Hindlimb muscle (tissue), 1 donor: ENCODE results near the gene UBE2I. TPM values are rescaled to one million over a fixed set of nuclear protein-coding genes. Genes with fewer than 3 reads are reported as not detected.

Experiments used
- DNase-seq: peaks from one replicate; pipeline ENCODE4 v3.0.0-alpha.2; 2013
- polyA plus RNA-seq: library from polyadenylated mRNA; unstranded; fragments of 120-200 nt; gene quantifications from one replicate; pipeline ENCODE4 v1.2.1, GENCODE V29; 2013; ENCODE audit not compliant: insufficient read length

The UBE2I gene
- polyA plus RNA-seq, 1 donor = 101 TPM

- no peak for DNase-seq
These were observed 54.1 kb downstream of the UBE2I start for GRCh38 chr16:1363501-1364041.

- DNase-seq = no peak
These were observed 55.1 kb downstream of the UBE2I start for GRCh38 chr16:1364510-1364909.

GRCh38 chr16:1366060-1366711, 56.8 kb downstream of the UBE2I start:
- no peak for DNase-seq

GRCh38 chr16:1366712-1367299, 57.4 kb downstream of the UBE2I start:
- DNase-seq = no peak

GRCh38 chr16:1367486-1368174, 58.2 kb downstream of the UBE2I start:
- DNase-seq = no peak

GRCh38 chr16:1371054-1371978, 61.9 kb downstream of the UBE2I start:
- DNase-seq = no peak

- no peak for DNase-seq
These were observed 63.0 kb downstream of the UBE2I start for GRCh38 chr16:1372292-1372950.

GRCh38 chr16:1374418-1375297, 65.2 kb downstream of the UBE2I start:
- no peak for DNase-seq

GRCh38 chr16:1375298-1375640, 65.8 kb downstream of the UBE2I start:
- DNase-seq = no peak

GRCh38 chr16:1375741-1376410, 66.4 kb downstream of the UBE2I start:
- DNase-seq = no peak

Other genes starting within 250 kb of the UBE2I start
- gene SSTR5, start 236.9 kb upstream of the UBE2I start, polyA plus RNA-seq = not detected
- gene C1QTNF8, start 213.4 kb upstream of the UBE2I start, polyA plus RNA-seq = not detected
- gene CACNA1H, start 156.5 kb upstream of the UBE2I start, polyA plus RNA-seq = 69.6 TPM
- 1.5 TPM for gene TPSG1, start 84.4 kb upstream of the UBE2I start, polyA plus RNA-seq
- gene TPSB2, start 79.5 kb upstream of the UBE2I start, polyA plus RNA-seq = 2.7 TPM
- 1.0 TPM for gene TPSAB1, start 68.9 kb upstream of the UBE2I start, polyA plus RNA-seq
- gene TPSD1, start 53.6 kb upstream of the UBE2I start, polyA plus RNA-seq = not detected
- gene BAIAP3, start 24.0 kb downstream of the UBE2I start, polyA plus RNA-seq = 0.72 TPM
- 59.2 TPM for gene TSR3, start 42.2 kb downstream of the UBE2I start, polyA plus RNA-seq
- gene GNPTG, start 42.3 kb downstream of the UBE2I start, polyA plus RNA-seq = 40.6 TPM
- gene UNKL, start 105.1 kb downstream of the UBE2I start, polyA plus RNA-seq = 9.8 TPM
- 11.9 TPM for gene UQCC4, start 111.1 kb downstream of the UBE2I start, polyA plus RNA-seq
- gene PERCC1, start 121.4 kb downstream of the UBE2I start, polyA plus RNA-seq = 0.43 TPM
- 2.5 TPM for gene CCDC154, start 134.9 kb downstream of the UBE2I start, polyA plus RNA-seq
- 39.9 TPM for gene CLCN7, start 165.4 kb downstream of the UBE2I start, polyA plus RNA-seq
- gene PTX4, start 179.3 kb downstream of the UBE2I start, polyA plus RNA-seq = 0.59 TPM
- 36.9 TPM for gene TELO2, start 183.7 kb downstream of the UBE2I start, polyA plus RNA-seq
- gene TMEM204, start 224.0 kb downstream of the UBE2I start, polyA plus RNA-seq = 16.2 TPM